ENCODE measurements around the gene CEMP1. TPM values are rescaled to one million over a fixed set of nuclear protein-coding genes. Genes with fewer than 3 reads are reported as not detected.

The CEMP1 gene
- total RNA-seq, 4 donors from 2014 or later = 0.46 to 3.3 TPM; not detected in 2

DNA sequence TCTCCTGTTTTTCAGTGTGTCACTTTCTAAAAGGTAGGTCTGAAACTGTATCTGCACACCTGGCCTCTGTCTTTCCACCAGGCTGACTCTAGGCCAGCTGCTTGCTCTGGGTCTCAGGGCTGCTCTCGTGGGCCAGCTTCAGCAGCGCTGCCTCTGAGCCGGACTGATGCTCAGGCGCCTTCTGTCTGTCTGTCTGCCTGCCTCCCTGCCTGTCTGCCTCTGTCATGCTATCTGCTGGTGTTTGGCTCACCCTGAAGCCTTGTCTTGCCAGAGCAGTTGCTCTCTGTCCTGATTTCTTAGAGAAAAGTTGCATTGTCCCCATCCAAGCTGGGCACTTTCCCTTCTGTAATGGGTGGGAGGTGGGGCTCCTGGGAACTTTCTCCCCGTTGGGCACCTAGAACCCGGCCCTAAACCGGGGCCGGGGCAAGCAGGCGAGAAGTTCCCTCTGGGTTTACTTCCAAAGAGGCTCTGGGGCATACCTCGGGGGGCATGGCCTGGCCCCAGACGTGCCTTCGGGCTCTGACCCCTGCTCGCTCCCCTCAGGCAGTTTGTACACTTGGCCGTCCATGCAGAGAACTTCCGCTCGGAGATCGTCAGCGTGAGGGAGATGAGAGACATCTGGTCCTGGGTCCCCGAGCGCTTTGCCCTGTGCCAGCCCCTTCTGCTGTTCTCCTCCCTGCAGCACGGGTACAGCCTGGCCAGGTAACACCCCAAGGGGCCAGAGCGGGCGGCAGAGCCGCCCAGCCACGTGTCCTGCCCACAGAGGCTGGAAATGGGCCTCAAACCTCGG, 33.3 kb downstream of the CEMP1 start:
- intact Hi-C loops (cut with DNase I; ENCODE audit: low total_unique reads) = loop anchor here (10.0 kb wide), 1 partner anchor 163 kb away; no protein-coding TSS in a partner anchor
- no peaks in the 10 kb centered on the region for H3K27me3 ChIP-seq
- H3K4me1 ChIP-seq = peaks cover 0 to 14% of the 10 kb centered on the region in 2 donors
- no peak for TF ChIP-seq POLR2A (IDR thresholded peaks at IDR 0.05)
- TF ChIP-seq, protein P1, sequence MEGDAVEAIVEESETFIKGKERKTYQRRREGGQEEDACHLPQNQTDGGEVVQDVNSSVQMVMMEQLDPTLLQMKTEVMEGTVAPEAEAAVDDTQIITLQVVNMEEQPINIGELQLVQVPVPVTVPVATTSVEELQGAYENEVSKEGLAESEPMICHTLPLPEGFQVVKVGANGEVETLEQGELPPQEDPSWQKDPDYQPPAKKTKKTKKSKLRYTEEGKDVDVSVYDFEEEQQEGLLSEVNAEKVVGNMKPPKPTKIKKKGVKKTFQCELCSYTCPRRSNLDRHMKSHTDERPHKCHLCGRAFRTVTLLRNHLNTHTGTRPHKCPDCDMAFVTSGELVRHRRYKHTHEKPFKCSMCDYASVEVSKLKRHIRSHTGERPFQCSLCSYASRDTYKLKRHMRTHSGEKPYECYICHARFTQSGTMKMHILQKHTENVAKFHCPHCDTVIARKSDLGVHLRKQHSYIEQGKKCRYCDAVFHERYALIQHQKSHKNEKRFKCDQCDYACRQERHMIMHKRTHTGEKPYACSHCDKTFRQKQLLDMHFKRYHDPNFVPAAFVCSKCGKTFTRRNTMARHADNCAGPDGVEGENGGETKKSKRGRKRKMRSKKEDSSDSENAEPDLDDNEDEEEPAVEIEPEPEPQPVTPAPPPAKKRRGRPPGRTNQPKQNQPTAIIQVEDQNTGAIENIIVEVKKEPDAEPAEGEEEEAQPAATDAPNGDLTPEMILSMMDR (IDR thresholded peaks at IDR 0.05) = no peak
- DNase-seq = no peak
- H3K4me3 ChIP-seq = no peak overlapping the region
- H3K36me3 ChIP-seq = no peaks in the 10 kb centered on the region
- no peak overlapping the region for H3K27ac ChIP-seq
- no peaks in the 10 kb centered on the region for H3K9me3 ChIP-seq

DNA sequence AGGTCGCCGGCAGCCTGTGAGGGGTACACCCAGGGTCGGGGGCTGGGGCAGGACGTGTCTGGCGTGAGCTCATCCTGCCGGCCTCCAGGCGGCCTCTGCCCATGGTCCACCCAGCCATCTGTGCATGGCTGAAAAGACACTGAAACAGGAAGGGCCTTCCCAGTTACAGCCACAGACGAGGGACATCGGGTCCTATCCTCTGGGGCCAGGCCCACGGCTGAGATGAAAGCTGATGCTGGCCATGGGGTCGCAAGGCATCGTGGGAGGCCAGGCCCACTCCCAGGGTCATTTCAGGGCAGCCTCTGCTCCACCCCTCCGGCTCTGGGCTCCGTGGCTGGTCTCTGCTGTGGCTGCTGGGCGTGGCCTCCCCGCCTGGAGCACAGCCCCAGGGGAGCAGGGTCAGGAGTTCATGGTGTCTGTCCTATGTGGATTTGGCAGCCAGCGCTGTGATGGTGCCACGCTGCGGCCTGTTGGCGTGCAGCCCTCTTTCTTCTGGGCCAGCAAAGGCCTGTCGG, 34.0 kb downstream of the CEMP1 start:
- no peaks in the 10 kb centered on the region for H3K9me3 ChIP-seq
- no peak overlapping the region for H3K27ac ChIP-seq
- DNase-seq = no peak
- no peaks in the 10 kb centered on the region for H3K36me3 ChIP-seq
- intact Hi-C loops (cut with DNase I; ENCODE audit: low total_unique reads) = loop anchor here (10.0 kb wide), 1 partner anchor 162 kb away; no protein-coding TSS in a partner anchor
- peaks cover 0 to 7% of the 10 kb centered on the region in 2 donors for H3K4me1 ChIP-seq
- no peak overlapping the region for H3K4me3 ChIP-seq
- H3K27me3 ChIP-seq = no peaks in the 10 kb centered on the region
- TF ChIP-seq, protein P1 (IDR thresholded peaks at IDR 0.05) = no peak
- TF ChIP-seq POLR2A (IDR thresholded peaks at IDR 0.05) = no peak

DNA sequence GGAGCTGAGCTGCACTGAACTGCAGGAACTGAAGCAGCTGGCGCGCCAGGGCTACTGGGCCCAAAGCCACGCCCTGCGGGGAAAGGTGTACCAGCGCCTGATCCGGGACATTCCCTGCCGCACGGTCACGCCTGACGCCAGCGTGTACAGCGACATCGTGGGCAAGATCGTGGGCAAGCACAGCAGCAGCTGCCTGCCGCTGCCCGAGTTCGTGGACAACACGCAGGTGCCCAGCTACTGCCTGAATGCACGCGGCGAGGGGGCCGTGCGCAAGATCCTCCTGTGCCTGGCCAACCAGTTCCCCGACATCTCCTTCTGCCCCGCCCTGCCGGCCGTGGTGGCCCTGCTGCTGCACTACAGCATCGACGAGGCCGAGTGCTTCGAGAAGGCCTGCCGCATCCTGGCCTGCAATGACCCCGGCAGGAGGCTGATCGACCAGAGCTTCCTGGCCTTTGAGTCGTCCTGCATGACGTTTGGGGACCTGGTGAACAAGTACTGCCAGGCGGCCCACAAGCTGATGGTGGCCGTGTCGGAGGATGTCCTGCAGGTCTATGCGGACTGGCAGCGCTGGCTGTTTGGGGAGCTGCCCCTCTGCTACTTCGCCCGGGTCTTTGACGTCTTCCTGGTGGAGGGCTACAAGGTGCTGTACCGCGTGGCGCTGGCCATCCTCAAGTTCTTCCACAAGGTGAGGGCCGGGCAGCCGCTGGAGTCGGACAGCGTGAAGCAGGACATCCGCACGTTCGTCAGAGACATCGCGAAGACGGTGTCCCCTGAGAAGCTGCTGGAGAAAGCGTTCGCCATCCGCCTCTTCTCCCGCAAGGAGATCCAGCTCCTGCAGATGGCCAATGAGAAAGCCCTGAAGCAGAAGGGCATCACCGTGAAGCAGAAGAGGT, 34.7 kb downstream of the CEMP1 start:
- Histone ChIP-seq H3K9me3 (no peaks in the 10 kb centered on the region), H3K4me3 (no peak overlapping the region), H3K36me3 (no peaks in the 10 kb centered on the region), H3K27ac (no peak overlapping the region), H3K27me3 (no peaks in the 10 kb centered on the region), H3K4me1 (no peaks in the 10 kb centered on the region)
- intact Hi-C loops (cut with DNase I; ENCODE audit: low total_unique reads) = loop anchor here (10.0 kb wide), 1 partner anchor 162 kb away; no protein-coding TSS in a partner anchor
- no peak for DNase-seq
- TF ChIP-seq, protein P1 (IDR thresholded peaks at IDR 0.05) = no peak
- TF ChIP-seq POLR2A (IDR thresholded peaks at IDR 0.05) = no peak

DNA sequence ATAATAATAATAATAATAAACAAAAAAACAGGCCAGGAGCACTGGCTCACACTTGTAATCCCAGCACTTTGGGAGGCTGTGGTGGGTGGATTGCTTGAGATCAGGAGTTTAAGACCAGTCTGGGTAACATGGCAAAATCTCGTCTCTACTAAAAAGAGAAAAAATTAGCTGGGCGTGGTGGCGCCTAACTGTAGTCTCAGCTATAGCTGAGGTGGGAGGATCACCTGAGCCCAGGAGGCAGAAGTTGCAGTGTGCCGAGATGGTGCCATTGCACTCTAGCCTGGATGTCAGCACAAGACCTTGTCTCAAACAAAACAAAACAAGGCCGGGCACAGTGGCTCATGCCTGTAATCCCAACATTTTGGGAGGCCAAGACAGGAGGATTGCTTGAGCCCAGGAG, 36.2 kb downstream of the CEMP1 start:
- Histone ChIP-seq H3K4me3 (no peak overlapping the region), H3K27ac (no peak overlapping the region), H3K27me3 (no peaks in the 10 kb centered on the region), H3K36me3 (no peaks in the 10 kb centered on the region), H3K9me3 (no peaks in the 10 kb centered on the region), H3K4me1 (no peaks in the 10 kb centered on the region)
- no peak for DNase-seq
- intact Hi-C loops (cut with DNase I; ENCODE audit: low total_unique reads) = loop anchor here (10.0 kb wide), 1 partner anchor 160 kb away; no protein-coding TSS in a partner anchor
- TF ChIP-seq, protein P1 (IDR thresholded peaks at IDR 0.05) = no peak
- TF ChIP-seq POLR2A (IDR thresholded peaks at IDR 0.05) = no peak

Data from uterus (tissue), 4 donors.